ENCODE data around the gene VEZT. TPM values are rescaled to one million over a fixed set of nuclear protein-coding genes. Genes with fewer than 3 reads are reported as not detected.

The VEZT gene
- total RNA-seq, 1 experiment from 2014 or later = 46.4 TPM

DNA sequence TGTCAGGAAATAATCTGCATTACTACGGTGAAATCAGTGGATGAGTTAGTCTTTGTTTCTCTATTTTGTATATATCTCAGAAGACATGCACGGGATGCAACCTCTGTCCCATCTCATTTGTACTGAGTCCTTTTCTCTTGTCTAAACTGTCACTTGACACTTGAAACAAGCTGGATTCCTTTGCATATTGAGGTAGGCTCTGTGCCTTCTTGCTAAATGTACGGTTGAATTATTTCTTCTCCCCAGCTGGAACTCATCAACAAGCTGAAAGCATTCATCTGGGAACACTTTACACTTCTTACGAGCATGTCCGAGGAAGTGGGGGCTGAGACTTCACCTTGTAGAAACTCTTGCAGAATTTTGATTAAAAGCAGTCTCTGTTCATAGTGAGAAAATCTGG, 119.5 kb downstream of the VEZT start:
- ChIA-PET RAD21 (ENCODE audit: low non-redundant PET in 1 of 2, low total read pairs in 2 of 2, uncharacterized antibody in 2 of 2, unreplicated experiment in 2 of 2) (interaction anchor here in 1 of 2 experiments (0.7 kb wide), 1 partner anchor 25 kb away, joined by 3 read pairs; no protein-coding TSS in a partner anchor), CTCF (interaction anchor here (1.3 to 4.4 kb wide), 4 partner anchors 197 to 788 kb away, joined by 3 to 16 read pairs (median 4); no protein-coding TSS in a partner anchor), POLR2A (no interaction called here)
- intact Hi-C loops (cut with micrococcal nuclease) = loop anchor here (5.0 kb wide), 2 partner anchors 195 to 460 kb away; no protein-coding TSS in a partner anchor
- no peaks in the 10 kb centered on the region for H3K9me3 ChIP-seq (ENCODE audit: control insufficient read depth in 1 of 2, insufficient read depth in 1 of 2, low read depth in 1 of 2, low read length in 2 of 2)
- H3K36me3 ChIP-seq (ENCODE audit: control insufficient read depth in 1 of 2, insufficient read depth in 2 of 2, low read length in 2 of 2) = no peaks in the 10 kb centered on the region
- no peaks in the 10 kb centered on the region for H3K27me3 ChIP-seq (ENCODE audit: insufficient read depth, low read length)
- H3K9me2 ChIP-seq (ENCODE audit: insufficient read depth) = no peaks in the 10 kb centered on the region
- no peak overlapping the region for H2AFZ ChIP-seq (ENCODE audit: low read depth, low read length, poor library complexity, severe bottlenecking)
- H3K27ac ChIP-seq (ENCODE audit: low read depth, low read length) = no peak overlapping the region
- TF ChIP-seq SIN3A (IDR thresholded peaks at IDR 0.05; ENCODE audit: low read depth) (no peak), TCF7L2 (IDR thresholded peaks at IDR 0.05; ENCODE audit: borderline replicate concordance, extremely low read depth, insufficient read depth, insufficient read length) (no peak), RAD21 (IDR thresholded peaks at IDR 0.05; ENCODE audit: low read depth) (no peak), YY1 (IDR thresholded peaks at IDR 0.05; ENCODE audit: extremely low read depth, insufficient replicate concordance, low read depth, low read length) (no peak)
- TF ChIP-seq, protein P1, sequence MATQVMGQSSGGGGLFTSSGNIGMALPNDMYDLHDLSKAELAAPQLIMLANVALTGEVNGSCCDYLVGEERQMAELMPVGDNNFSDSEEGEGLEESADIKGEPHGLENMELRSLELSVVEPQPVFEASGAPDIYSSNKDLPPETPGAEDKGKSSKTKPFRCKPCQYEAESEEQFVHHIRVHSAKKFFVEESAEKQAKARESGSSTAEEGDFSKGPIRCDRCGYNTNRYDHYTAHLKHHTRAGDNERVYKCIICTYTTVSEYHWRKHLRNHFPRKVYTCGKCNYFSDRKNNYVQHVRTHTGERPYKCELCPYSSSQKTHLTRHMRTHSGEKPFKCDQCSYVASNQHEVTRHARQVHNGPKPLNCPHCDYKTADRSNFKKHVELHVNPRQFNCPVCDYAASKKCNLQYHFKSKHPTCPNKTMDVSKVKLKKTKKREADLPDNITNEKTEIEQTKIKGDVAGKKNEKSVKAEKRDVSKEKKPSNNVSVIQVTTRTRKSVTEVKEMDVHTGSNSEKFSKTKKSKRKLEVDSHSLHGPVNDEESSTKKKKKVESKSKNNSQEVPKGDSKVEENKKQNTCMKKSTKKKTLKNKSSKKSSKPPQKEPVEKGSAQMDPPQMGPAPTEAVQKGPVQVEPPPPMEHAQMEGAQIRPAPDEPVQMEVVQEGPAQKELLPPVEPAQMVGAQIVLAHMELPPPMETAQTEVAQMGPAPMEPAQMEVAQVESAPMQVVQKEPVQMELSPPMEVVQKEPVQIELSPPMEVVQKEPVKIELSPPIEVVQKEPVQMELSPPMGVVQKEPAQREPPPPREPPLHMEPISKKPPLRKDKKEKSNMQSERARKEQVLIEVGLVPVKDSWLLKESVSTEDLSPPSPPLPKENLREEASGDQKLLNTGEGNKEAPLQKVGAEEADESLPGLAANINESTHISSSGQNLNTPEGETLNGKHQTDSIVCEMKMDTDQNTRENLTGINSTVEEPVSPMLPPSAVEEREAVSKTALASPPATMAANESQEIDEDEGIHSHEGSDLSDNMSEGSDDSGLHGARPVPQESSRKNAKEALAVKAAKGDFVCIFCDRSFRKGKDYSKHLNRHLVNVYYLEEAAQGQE (IDR thresholded peaks at IDR 0.05; ENCODE audit: low read depth) = no peak
- no peak overlapping the region for H3K4me3 ChIP-seq (replicated peaks in 1 of 2; ENCODE audit: low read depth in 1 of 2, low read length in 2 of 2)
- H3K4me2 ChIP-seq (ENCODE audit: low read length) = no peak overlapping the region
- ATAC-seq = no peak
- no TSS peak for BruUV-seq (replicated peaks)
- no peak overlapping the region for H3K9ac ChIP-seq (ENCODE audit: low read length)
- no peaks in the 10 kb centered on the region for H3K79me2 ChIP-seq (ENCODE audit: insufficient read depth, low read length)
- no peaks in the 10 kb centered on the region for H4K20me1 ChIP-seq (ENCODE audit: insufficient read depth)
- H3K4me1 ChIP-seq (ENCODE audit: control insufficient read depth in 1 of 2, insufficient read depth in 2 of 2, low read length in 2 of 2) = peaks cover 16 to 64% of the 10 kb centered on the region in 2 experiments
- no peak for DNase-seq (ENCODE audit: low read depth, low spot score)

Data from HCT116 (cell line).